Measurements from ENCODE around the gene NOTCH1.

Gene NOTCH1

GRCh38 chr9:136484153-136485048 is 61.4 kb downstream of the NOTCH1 start:
- Histone ChIP-seq H3K4me1 (ENCODE audit: control insufficient read depth, insufficient read depth, low read length) (no peaks in the 10 kb centered on the region; the same call in 1 of the 2 replicates), H3K27ac (ENCODE audit: extremely low read depth, low read depth, low read length) (peak overlapping the region; percentile 94; the same call in 1 of the 2 replicates), H3K36me3 (ENCODE audit: control insufficient read depth in 2 of 2, insufficient read depth in 1 of 2, low read length in 2 of 2) (peaks cover 0 to 8% of the 10 kb centered on the region in 2 experiments; a peak in 1 of 3 replicates), H3K4me3 (ENCODE audit: low read depth, low read length) (peak overlapping the region; percentile 57), H3K9me3 (ENCODE audit: control insufficient read depth, insufficient read depth, low read depth, low read length) (no peaks in the 10 kb centered on the region)
- POLR2A ChIA-PET = interaction anchor here (1.0 to 2.1 kb wide), 7 partner anchors 75 to 243 kb away, joined by 3 to 8 read pairs (median 5); partner anchors contain the start of genes AGPAT2 and DNLZ
- TF ChIP-seq SP3 (tag by site-specific recombination; IDR thresholded peaks at IDR 0.05) (no peak), ZNF10 (tag by site-specific recombination; IDR thresholded peaks at IDR 0.05) (peak; percentile 19; the same call in 1 of the 2 replicates), PRDM10 (tag by site-specific recombination; IDR thresholded peaks at IDR 0.05) (peak; percentile 79)
- CTCF ChIA-PET = interaction anchor here (0.6 to 9.1 kb wide), 33 partner anchors 17 to 675 kb away, joined by 3 to 360 read pairs (median 4); no protein-coding TSS in a partner anchor

DNA sequence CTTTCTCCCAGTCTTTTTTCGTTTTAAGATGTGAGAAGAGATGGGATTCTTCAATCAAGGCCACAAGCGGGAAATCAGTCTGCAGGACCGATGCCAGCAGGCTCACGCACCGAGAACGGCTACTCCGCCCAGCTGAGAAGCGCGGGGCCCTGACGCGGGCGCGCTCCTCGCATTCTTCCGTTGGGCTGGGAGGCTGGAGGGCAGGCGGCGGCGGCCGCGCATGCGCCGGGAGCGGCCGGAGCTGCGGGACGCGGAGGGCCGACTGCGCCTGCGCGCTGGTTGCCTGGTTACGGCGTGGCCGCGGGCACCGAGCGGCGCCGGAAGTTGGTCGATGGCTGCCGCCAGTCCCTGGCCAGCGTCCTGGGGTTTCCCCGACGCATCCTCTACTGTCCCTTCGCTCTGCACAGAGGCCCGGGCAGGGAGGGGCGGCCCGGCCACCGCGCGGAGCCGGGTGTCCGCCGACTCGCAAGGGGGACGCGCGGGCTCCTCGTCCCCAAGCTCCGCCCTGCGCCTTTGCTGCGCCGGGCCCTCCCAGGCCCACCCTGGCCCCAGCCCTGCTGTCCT is 62.2 kb downstream of the NOTCH1 start:
- H3K4me1 ChIP-seq (ENCODE audit: control insufficient read depth, insufficient read depth, low read length) = no peaks in the 10 kb centered on the region; the same call in 1 of the 2 replicates
- ChIA-PET POLR2A (interaction anchor here (1.0 to 2.1 kb wide), 5 partner anchors 74 to 244 kb away, joined by 3 to 8 read pairs (median 5); partner anchors contain the start of genes AGPAT2 and DNLZ), CTCF (interaction anchor here (0.7 to 9.1 kb wide), 13 partner anchors 55 to 675 kb away, joined by 3 to 360 read pairs (median 3); no protein-coding TSS in a partner anchor)
- H3K27ac ChIP-seq (ENCODE audit: extremely low read depth, low read depth, low read length) = peak overlapping the region; percentile 94
- peak overlapping the region; percentile 57 for H3K4me3 ChIP-seq (ENCODE audit: low read depth, low read length)
- peaks cover 0 to 10% of the 10 kb centered on the region in 2 experiments; a peak in 2 of 3 replicates for H3K36me3 ChIP-seq (ENCODE audit: control insufficient read depth in 2 of 2, insufficient read depth in 1 of 2, low read length in 2 of 2)
- no peaks in the 10 kb centered on the region for H3K9me3 ChIP-seq (ENCODE audit: control insufficient read depth, insufficient read depth, low read depth, low read length)
- TF ChIP-seq, protein P1, sequence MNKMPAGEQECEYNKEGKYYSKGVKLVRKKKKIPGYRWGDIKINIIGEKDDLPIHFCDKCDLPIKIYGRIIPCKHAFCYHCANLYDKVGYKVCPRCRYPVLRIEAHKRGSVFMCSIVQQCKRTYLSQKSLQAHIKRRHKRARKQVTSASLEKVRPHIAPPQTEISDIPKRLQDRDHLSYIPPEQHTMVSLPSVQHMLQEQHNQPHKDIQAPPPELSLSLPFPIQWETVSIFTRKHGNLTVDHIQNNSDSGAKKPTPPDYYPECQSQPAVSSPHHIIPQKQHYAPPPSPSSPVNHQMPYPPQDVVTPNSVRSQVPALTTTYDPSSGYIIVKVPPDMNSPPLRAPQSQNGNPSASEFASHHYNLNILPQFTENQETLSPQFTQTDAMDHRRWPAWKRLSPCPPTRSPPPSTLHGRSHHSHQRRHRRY (tag by site-specific recombination; IDR thresholded peaks at IDR 0.05) = no peak
- peak; percentile 93 for TF ChIP-seq KLF8 (tag by site-specific recombination; IDR thresholded peaks at IDR 0.05)
- no peak for TF ChIP-seq ZNF426 (tag by site-specific recombination; IDR thresholded peaks at IDR 0.05)
- no peak for TF ChIP-seq ZSCAN18 (tag by site-specific recombination; IDR thresholded peaks at IDR 0.05)
- no peak for TF ChIP-seq GLIS2 (tag by site-specific recombination; IDR thresholded peaks at IDR 0.05)
- TF ChIP-seq SALL2 (tag by site-specific recombination; IDR thresholded peaks at IDR 0.05; ENCODE audit: borderline replicate concordance) = no peak
- TF ChIP-seq SP3 (tag by site-specific recombination; IDR thresholded peaks at IDR 0.05) = no peak; the same call in 1 of the 2 replicates
- TF ChIP-seq, protein P2, sequence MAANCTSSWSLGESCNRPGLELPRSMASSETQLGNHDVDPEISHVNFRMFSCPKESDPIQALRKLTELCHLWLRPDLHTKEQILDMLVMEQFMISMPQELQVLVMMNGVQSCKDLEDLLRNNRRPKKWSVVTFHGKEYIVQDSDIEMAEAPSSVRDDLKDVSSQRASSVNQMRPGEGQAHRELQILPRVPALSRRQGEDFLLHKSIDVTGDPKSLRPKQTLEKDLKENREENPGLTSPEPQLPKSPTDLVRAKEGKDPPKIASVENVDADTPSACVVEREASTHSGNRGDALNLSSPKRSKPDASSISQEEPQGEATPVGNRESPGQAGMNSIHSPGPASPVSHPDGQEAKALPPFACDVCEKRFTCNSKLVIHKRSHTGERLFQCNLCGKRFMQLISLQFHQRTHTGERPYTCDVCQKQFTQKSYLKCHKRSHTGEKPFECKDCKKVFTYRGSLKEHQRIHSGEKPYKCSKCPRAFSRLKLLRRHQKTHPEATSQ (tag by site-specific recombination; IDR thresholded peaks at IDR 0.05) = 0 out of 2 replicates have a peak, but pooled peaks have one; percentile 22
- TF ChIP-seq ZBTB6 (tag by site-specific recombination; IDR thresholded peaks at IDR 0.05) = no peak
- TF ChIP-seq KLF16 (tag by site-specific recombination; IDR thresholded peaks at IDR 0.05) = no peak
- no peak for TF ChIP-seq ZFHX2 (tag by site-specific recombination; conservative IDR thresholded peaks at IDR 0.05)
- TF ChIP-seq ZNF341 (tag by site-specific recombination; IDR thresholded peaks at IDR 0.05; ENCODE audit: low read depth) = no peak; the same call in 1 of the 2 replicates
- no peak for TF ChIP-seq ZNF555 (tag by site-specific recombination; conservative IDR thresholded peaks at IDR 0.05)
- TF ChIP-seq ZNF311 (tag by site-specific recombination; IDR thresholded peaks at IDR 0.05; ENCODE audit: borderline replicate concordance) = no peak
- TF ChIP-seq ZEB2 (tag by site-specific recombination; IDR thresholded peaks at IDR 0.05) = peak; percentile 90
- TF ChIP-seq ZNF362 (tag by site-specific recombination; IDR thresholded peaks at IDR 0.05) = no peak
- no peak for TF ChIP-seq HOXA7 (CRISPR knock-in tag; IDR thresholded peaks at IDR 0.05; ENCODE audit: borderline replicate concordance)
- TF ChIP-seq ZNF214 (tag by site-specific recombination; IDR thresholded peaks at IDR 0.05; ENCODE audit: borderline replicate concordance) = no peak
- no peak for TF ChIP-seq HOXD13 (CRISPR knock-in tag; IDR thresholded peaks at IDR 0.05; ENCODE audit: borderline replicate concordance)
